NCI-H510A (cell line): ENCODE measurements around the gene CLEC3B.
"Not testable (repeated sequence)": the region's sequence is repeated elsewhere in the genome, so short reads cannot be mapped to it uniquely, and the experiment has no call there.

Experiments used
- DNase-seq: peaks from one replicate; lab custom pipeline; 2025; lab: John Stamatoyannopoulos, UW

The CLEC3B gene, protein sequence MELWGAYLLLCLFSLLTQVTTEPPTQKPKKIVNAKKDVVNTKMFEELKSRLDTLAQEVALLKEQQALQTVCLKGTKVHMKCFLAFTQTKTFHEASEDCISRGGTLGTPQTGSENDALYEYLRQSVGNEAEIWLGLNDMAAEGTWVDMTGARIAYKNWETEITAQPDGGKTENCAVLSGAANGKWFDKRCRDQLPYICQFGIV

DNA sequence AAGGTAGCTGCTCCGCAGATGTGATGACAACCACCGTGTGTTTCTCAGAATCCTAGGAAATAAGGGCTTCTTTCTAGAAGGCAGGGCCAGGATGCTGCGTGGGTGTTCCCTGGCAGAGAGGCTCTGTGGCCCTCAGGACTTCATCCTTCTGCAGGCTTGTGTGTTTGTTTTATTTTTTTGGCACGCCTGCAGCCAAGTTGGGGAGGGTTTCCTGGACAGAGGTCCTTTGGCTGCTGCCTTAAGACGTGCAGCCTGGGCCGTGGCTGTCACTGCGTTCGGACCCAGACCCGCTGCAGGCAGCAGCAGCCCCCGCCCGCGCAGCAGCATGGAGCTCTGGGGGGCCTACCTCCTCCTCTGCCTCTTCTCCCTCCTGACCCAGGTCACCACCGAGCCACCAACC, at the start of gene CLEC3B:
Gene CLEC3B, plus strand, starts transcription at position 266 of the 400 bp plus-strand sequence. Its CDS starts 60 bp downstream, at position 326.
- no peak for DNase-seq

DNA sequence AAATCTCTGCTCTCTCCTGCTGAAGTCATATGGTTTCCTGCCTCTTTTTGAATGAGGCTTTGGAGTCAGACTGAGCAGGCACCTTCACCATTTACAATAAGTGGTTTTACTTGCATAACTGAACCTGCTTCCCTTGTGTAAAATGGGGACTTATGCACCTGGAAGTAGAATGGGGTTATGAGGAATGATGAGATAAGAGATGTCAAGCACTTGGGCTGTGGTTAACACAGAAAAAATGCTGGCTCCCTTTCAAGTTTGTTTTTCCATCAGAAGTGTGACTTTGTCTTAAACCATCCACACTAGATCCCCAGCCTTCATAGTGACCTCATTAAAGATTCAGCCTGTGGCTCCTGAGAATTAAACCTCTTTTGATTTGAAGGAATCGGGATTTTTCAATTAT, 44.9 kb upstream of the CLEC3B start:
- no peak for DNase-seq

GRCh38 chr3:44981751-44982150, 44.4 kb upstream of the CLEC3B start:
- no peak for DNase-seq

GRCh38 chr3:44982817-44983216, 43.3 kb upstream of the CLEC3B start:
- DNase-seq, result no peak

GRCh38 chr3:44983484-44983941, 42.6 kb upstream of the CLEC3B start:
- DNase-seq, result no peak

DNA sequence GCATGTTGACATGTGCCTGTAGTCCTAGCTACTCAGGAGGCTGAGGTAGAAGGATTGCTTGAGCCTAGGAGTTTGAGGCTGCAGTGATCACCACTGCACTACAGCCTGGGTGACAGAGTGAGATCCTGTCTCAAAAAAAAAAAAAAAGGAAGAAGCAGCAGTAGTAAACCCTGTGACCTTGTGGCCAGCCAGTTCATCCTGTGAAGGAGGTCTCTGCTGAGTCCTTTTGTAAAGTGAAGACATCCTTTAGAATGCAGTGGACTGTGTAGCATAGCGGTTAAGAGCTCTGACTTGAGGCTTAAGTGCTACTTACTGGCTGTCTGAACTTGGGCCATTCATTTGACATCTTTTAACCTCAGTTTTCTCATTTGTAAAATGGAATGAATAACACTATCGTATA, 41.8 kb upstream of the CLEC3B start:
- DNase-seq, result no peak

DNA sequence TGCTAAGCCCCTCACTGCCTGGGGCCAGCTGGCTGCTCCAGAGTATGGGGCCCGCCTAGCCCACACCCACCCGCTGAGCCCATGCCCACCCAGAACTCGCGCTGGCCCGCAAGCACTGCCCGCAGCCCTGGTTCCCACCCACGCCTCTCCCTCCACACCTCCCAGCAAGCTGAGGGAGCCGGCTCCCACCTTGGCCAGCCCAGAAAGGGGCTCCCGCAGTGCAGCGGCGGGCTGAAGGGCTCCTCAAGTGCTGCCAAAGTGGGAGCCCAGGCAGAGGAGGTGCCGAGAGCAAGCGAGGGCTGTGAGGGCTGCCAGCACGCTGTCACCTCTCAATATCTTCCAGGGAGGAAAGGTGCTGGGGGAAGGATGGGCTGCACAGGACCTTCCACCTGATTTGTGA, 39.8 kb upstream of the CLEC3B start:
- DNase-seq, result not testable (repeated sequence)

DNA sequence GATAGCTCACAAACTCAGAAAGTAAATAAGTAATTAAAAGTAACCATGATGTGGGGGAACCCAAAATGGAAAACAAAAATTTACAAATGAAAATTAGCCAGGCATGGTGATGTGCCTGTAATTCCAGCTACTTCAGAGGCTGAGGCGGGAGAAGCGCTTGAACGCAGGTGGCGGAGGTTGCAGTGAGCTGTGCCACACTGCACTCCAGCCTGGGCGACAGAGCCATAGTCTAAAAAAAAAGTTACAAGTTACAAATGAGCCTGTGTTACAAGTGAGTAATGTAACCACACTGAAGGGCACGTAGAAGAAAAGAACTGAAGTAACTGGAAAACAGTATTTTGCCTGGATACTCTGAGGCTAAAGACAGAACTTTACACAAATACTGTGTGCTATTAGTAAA, 38.8 kb upstream of the CLEC3B start:
- no peak for DNase-seq

DNA sequence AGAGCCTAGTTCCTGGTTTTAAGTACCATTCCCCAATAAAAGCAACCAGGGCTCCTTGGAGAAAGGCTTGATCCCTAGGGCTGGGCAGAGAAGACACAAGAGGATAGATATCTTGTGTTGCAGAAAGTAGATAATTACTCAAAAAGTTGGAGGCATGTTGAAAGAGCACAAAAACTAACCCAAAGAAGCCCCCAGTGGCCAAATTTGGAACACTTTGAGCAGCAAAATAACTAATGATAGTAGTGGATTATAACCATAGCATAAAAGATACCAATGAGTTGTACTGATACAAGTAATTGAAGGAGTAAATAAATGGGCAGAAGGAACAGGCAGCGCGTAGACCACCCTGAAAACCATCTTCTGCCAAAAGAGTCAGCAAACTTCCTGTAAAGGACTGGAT, 38.0 kb upstream of the CLEC3B start:
- no peak for DNase-seq

GRCh38 chr3:44989141-44989540, 37.0 kb upstream of the CLEC3B start:
- no peak for DNase-seq

GRCh38 chr3:44989636-44990373, 36.3 kb upstream of the CLEC3B start:
- no peak for DNase-seq

GRCh38 chr3:44991326-44991725, 34.8 kb upstream of the CLEC3B start:
- no peak for DNase-seq

DNA sequence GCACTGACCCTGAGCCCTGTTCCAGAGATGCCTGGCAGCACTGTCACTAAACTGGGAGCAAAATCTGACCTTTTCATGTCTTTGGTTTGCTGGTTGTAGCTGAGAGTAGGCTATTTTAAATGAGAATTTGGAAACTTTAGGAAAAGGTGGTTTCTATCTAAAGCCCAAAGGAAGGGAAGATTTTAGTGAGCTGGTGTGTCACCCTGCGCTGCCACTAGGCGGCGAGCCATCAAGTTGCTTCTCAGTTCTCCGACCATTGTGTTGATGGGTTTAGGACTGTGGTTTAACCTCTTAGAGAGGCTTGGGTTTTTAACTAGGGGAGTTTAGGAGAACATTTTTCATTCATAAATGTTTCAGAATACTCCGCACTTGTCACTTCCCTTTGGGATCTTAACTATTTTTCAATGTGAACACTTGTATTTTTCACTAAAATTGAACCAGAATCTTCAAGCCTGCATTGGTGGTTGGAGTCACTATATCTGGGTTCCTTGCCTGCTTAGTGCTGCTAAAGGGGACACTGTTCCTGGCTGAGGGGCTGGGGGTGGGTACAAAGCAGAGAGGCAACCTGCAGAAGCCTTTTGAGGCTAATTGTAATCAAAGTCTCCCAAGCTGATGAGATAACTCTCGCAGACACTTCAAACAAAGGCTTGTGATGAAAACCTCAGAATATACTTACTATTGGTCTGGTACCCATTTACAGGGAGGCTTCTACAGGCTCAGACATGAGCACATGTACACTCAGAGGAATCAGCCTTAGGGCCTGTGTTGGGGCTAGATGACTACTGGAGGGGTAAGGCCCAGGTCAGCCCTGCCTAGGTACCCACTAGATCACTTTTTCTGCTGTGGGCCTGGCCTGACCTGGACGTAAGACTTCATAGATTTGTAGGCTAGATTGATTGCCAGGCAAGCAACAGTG, 33.3 kb upstream of the CLEC3B start:
- DNase-seq, result no peak

DNA sequence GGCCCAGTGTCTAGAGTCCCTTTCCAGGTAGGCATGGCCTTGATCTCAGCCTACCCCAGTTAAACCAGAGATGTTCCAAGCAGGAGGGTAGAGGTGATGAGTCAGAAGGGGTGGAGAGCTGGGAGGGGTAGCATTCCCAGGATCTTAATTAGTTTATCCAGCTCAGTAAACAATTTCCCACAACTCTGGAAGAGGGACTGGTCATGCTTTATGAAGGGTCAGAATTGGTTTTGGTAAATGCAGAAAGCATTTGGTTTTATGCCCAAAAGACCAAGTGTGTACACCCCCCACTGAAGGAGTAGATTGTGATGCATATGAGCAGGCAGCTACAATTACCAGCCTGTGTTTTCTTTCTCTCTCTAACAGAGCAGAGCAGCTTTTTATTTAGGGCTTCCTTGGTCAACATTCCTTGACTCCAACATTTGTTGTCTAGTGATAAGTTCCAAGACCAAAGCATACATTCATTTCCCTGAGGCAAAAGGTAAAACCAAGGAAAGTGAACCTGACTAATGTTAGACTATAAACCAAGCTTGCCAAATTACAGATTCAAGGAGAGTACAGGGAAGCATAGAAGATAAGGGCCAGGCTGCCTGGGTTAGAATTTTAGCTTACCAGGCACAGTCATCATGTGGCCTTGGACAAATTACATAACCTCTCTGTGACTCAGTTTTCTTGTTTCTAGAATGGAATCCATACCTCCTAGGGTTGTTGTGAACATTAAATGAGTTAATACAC, 32.5 kb upstream of the CLEC3B start:
- no peak for DNase-seq

DNA sequence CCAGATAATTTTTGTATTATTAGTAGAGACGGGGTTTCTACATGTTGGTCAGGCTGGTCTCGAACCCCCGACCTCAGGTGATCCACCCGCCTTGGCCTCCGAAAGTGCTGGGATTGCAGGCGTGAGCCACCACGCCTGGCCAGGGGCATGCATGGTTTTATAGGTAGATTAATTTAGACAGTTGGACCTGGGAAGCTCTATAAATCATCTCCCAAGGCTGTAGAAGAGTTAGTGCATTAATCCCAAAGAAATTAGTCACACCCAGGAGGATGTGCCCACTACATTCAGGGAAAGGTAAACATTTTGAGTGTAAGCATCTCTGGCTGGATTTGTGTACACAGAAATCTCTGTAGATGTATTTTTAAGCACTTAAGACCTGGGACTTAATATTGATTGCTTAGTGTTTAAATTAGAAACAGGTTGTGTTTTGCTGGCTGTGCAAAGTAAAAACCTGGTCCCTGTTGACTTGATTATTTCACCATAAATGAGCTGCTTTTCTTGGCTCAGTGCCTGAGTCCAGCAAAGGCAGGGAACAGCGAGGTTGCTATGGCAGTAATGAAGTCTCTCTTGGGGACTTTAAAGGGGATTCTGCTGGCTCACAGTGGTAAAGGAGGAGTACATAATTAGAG, 30.8 kb upstream of the CLEC3B start:
- DNase-seq, result no peak

- DNase-seq, result no peak
These were observed 29.5 kb upstream of the CLEC3B start for GRCh38 chr3:44996556-44996969.

DNA sequence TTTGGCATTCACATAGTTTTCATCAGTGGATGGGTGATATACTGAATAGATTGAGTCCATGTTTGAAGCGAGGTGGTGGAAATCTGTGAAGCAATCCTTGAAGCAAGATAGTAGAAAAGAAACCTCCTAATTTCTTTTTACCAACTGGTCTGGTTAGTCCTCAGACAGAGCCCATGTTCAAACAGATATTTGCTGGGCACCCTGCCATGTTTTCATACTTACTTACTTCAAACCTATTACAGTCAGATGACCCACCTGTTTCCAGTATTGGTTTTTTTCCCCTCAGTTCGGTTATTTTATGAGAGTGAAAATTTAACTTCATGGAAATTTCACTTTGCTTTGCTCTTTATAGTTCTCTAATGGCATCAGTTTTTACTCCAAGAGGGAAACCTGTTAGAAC, 26.3 kb upstream of the CLEC3B start:
- DNase-seq, result no peak

GRCh38 chr3:45000823-45001222, 25.3 kb upstream of the CLEC3B start:
- DNase-seq, result no peak

DNA sequence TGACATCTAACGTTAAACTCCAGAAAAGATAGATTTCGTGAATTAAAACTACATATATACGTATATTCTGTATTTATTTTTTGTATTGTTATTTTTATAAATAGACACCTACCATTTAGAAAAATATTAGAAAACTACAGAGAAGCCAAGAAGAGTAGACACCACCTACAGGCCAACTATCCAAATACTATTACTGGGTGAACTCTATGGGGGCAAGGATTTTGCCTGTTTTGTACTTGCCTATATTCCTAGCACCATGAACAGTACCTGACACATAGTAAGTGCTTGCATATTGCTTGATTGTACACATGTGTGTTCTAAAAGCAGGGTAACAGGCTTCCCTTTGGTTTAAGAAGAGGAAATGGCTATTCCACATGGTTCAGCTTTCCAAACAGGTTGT, 24.4 kb upstream of the CLEC3B start:
- no peak for DNase-seq

DNA sequence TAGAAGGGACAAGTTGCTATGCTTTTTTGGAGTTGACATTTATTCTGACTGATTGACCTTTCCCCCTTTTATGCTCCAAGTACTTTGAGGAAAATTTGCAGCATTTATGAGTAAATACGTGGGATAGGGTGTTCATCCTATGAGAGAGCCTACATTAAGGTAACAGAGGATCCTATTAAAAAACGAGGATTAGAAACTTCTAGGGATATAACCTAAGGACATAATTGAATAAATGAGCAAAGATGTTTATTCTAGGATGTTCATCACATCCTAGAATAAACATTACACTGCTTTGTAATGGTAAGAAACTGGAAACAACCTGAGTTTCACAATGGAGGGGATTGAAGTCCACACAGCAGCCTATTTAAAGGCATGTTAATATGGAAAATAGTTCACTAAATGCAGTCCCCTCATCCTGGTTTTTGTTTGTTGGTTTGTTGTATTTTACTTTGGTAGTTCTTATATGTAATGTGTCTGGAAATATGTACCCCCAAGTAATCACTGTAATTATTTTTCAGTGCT, 23.9 kb upstream of the CLEC3B start:
- no peak for DNase-seq

GRCh38 chr3:45002720-45003119, 23.4 kb upstream of the CLEC3B start:
- DNase-seq, result no peak
